Measurements from ENCODE around the gene TM4SF4.

TM4SF4 gene

GRCh38 chr3:149470381-149470780, 4.1 kb upstream of the TM4SF4 start:
- no peak overlapping the region for H3K4me3 ChIP-seq (ENCODE audit: low read depth, low read length)
- no peaks in the 10 kb centered on the region for H3K27me3 ChIP-seq (ENCODE audit: control insufficient read depth, insufficient read depth, low read length)
- H3K36me3 ChIP-seq (ENCODE audit: control insufficient read depth, insufficient read depth, low read length), result no peaks in the 10 kb centered on the region
- H3K9me3 ChIP-seq (ENCODE audit: control insufficient read depth, insufficient read depth, low read depth, low read length), result no peaks in the 10 kb centered on the region
- H3K27ac ChIP-seq (ENCODE audit: low read depth, low read length), result no peak overlapping the region
- peaks cover 15% of the 10 kb centered on the region for H3K4me1 ChIP-seq (ENCODE audit: control insufficient read depth, insufficient read depth, low read length)
- no peak overlapping the region for H3K9ac ChIP-seq (ENCODE audit: low read length)

GRCh38 chr3:149472030-149472797, 2.3 kb upstream of the TM4SF4 start:
- no peaks in the 10 kb centered on the region for H3K27me3 ChIP-seq (ENCODE audit: control insufficient read depth, insufficient read depth, low read length)
- no peak overlapping the region for H3K4me3 ChIP-seq (ENCODE audit: low read depth, low read length)
- no peaks in the 10 kb centered on the region for H3K9me3 ChIP-seq (ENCODE audit: control insufficient read depth, insufficient read depth, low read depth, low read length)
- H3K27ac ChIP-seq (ENCODE audit: low read depth, low read length), result no peak overlapping the region
- no peak overlapping the region for H3K9ac ChIP-seq (ENCODE audit: low read length)
- H3K36me3 ChIP-seq (ENCODE audit: control insufficient read depth, insufficient read depth, low read length), result no peaks in the 10 kb centered on the region
- peaks cover 15% of the 10 kb centered on the region for H3K4me1 ChIP-seq (ENCODE audit: control insufficient read depth, insufficient read depth, low read length)

GRCh38 chr3:149473357-149474249, 894 bp upstream of the TM4SF4 start:
- no peaks in the 10 kb centered on the region for H3K36me3 ChIP-seq (ENCODE audit: control insufficient read depth, insufficient read depth, low read length)
- H3K9ac ChIP-seq (ENCODE audit: low read length), result no peak overlapping the region
- no peaks in the 10 kb centered on the region for H3K27me3 ChIP-seq (ENCODE audit: control insufficient read depth, insufficient read depth, low read length)
- no peak overlapping the region for H3K4me3 ChIP-seq (ENCODE audit: low read depth, low read length)
- no peaks in the 10 kb centered on the region for H3K9me3 ChIP-seq (ENCODE audit: control insufficient read depth, insufficient read depth, low read depth, low read length)
- H3K4me1 ChIP-seq (ENCODE audit: control insufficient read depth, insufficient read depth, low read length), result peaks cover 12% of the 10 kb centered on the region
- no peak overlapping the region for H3K27ac ChIP-seq (ENCODE audit: low read depth, low read length)

- no peak overlapping the region for H3K9ac ChIP-seq (ENCODE audit: low read length)
- no peak overlapping the region for H3K27ac ChIP-seq (ENCODE audit: low read depth, low read length)
- no peaks in the 10 kb centered on the region for H3K27me3 ChIP-seq (ENCODE audit: control insufficient read depth, insufficient read depth, low read length)
- H3K9me3 ChIP-seq (ENCODE audit: control insufficient read depth, insufficient read depth, low read depth, low read length), result no peaks in the 10 kb centered on the region
- peaks cover 14% of the 10 kb centered on the region for H3K4me1 ChIP-seq (ENCODE audit: control insufficient read depth, insufficient read depth, low read length)
- H3K36me3 ChIP-seq (ENCODE audit: control insufficient read depth, insufficient read depth, low read length), result no peaks in the 10 kb centered on the region
- no peak overlapping the region for H3K4me3 ChIP-seq (ENCODE audit: low read depth, low read length)
Observed at GRCh38 chr3:149475451-149476060, 1.1 kb downstream of the TM4SF4 start.

GRCh38 chr3:149476225-149476624, 1.7 kb downstream of the TM4SF4 start:
- no peak overlapping the region for H3K27ac ChIP-seq (ENCODE audit: low read depth, low read length)
- H3K4me1 ChIP-seq (ENCODE audit: control insufficient read depth, insufficient read depth, low read length), result peaks cover 14% of the 10 kb centered on the region
- H3K4me3 ChIP-seq (ENCODE audit: low read depth, low read length), result no peak overlapping the region
- no peak overlapping the region for H3K9ac ChIP-seq (ENCODE audit: low read length)
- no peaks in the 10 kb centered on the region for H3K9me3 ChIP-seq (ENCODE audit: control insufficient read depth, insufficient read depth, low read depth, low read length)
- H3K36me3 ChIP-seq (ENCODE audit: control insufficient read depth, insufficient read depth, low read length), result no peaks in the 10 kb centered on the region
- H3K27me3 ChIP-seq (ENCODE audit: control insufficient read depth, insufficient read depth, low read length), result no peaks in the 10 kb centered on the region

- Histone ChIP-seq H3K9me3 (ENCODE audit: control insufficient read depth, insufficient read depth, low read depth, low read length) (no peaks in the 10 kb centered on the region), H3K36me3 (ENCODE audit: control insufficient read depth, insufficient read depth, low read length) (no peaks in the 10 kb centered on the region), H3K9ac (ENCODE audit: low read length) (no peak overlapping the region), H3K27ac (ENCODE audit: low read depth, low read length) (no peak overlapping the region), H3K27me3 (ENCODE audit: control insufficient read depth, insufficient read depth, low read length) (no peaks in the 10 kb centered on the region), H3K4me1 (ENCODE audit: control insufficient read depth, insufficient read depth, low read length) (peaks cover 7% of the 10 kb centered on the region), H3K4me3 (ENCODE audit: low read depth, low read length) (no peak overlapping the region)
Observed at GRCh38 chr3:149479621-149480325, 5.3 kb downstream of the TM4SF4 start.

- H3K4me1 ChIP-seq (ENCODE audit: control insufficient read depth, insufficient read depth, low read length), result peaks cover 7% of the 10 kb centered on the region
- H3K4me3 ChIP-seq (ENCODE audit: low read depth, low read length), result no peak overlapping the region
- no peaks in the 10 kb centered on the region for H3K9me3 ChIP-seq (ENCODE audit: control insufficient read depth, insufficient read depth, low read depth, low read length)
- H3K27me3 ChIP-seq (ENCODE audit: control insufficient read depth, insufficient read depth, low read length), result no peaks in the 10 kb centered on the region
- H3K36me3 ChIP-seq (ENCODE audit: control insufficient read depth, insufficient read depth, low read length), result no peaks in the 10 kb centered on the region
- H3K9ac ChIP-seq (ENCODE audit: low read length), result no peak overlapping the region
- H3K27ac ChIP-seq (ENCODE audit: low read depth, low read length), result no peak overlapping the region
Observed at GRCh38 chr3:149480326-149481017, 6.0 kb downstream of the TM4SF4 start.

- H3K36me3 ChIP-seq (ENCODE audit: control insufficient read depth, insufficient read depth, low read length), result no peaks in the 10 kb centered on the region
- H3K9ac ChIP-seq (ENCODE audit: low read length), result no peak overlapping the region
- H3K27ac ChIP-seq (ENCODE audit: low read depth, low read length), result no peak overlapping the region
- no peak overlapping the region for H3K4me3 ChIP-seq (ENCODE audit: low read depth, low read length)
- H3K9me3 ChIP-seq (ENCODE audit: control insufficient read depth, insufficient read depth, low read depth, low read length), result no peaks in the 10 kb centered on the region
- no peaks in the 10 kb centered on the region for H3K27me3 ChIP-seq (ENCODE audit: control insufficient read depth, insufficient read depth, low read length)
- peaks cover 7% of the 10 kb centered on the region for H3K4me1 ChIP-seq (ENCODE audit: control insufficient read depth, insufficient read depth, low read length)
Observed at GRCh38 chr3:149481056-149481455, 6.6 kb downstream of the TM4SF4 start.

GRCh38 chr3:149481491-149481890, 7.0 kb downstream of the TM4SF4 start:
- H3K27me3 ChIP-seq (ENCODE audit: control insufficient read depth, insufficient read depth, low read length), result no peaks in the 10 kb centered on the region
- no peaks in the 10 kb centered on the region for H3K9me3 ChIP-seq (ENCODE audit: control insufficient read depth, insufficient read depth, low read depth, low read length)
- H3K36me3 ChIP-seq (ENCODE audit: control insufficient read depth, insufficient read depth, low read length), result no peaks in the 10 kb centered on the region
- H3K4me1 ChIP-seq (ENCODE audit: control insufficient read depth, insufficient read depth, low read length), result peaks cover 7% of the 10 kb centered on the region
- no peak overlapping the region for H3K27ac ChIP-seq (ENCODE audit: low read depth, low read length)
- H3K4me3 ChIP-seq (ENCODE audit: low read depth, low read length), result no peak overlapping the region
- H3K9ac ChIP-seq (ENCODE audit: low read length), result no peak overlapping the region

- H3K4me1 ChIP-seq (ENCODE audit: control insufficient read depth, insufficient read depth, low read length), result no peaks in the 10 kb centered on the region
- no peak overlapping the region for H3K4me3 ChIP-seq (ENCODE audit: low read depth, low read length)
- no peak overlapping the region for H3K27ac ChIP-seq (ENCODE audit: low read depth, low read length)
- no peaks in the 10 kb centered on the region for H3K27me3 ChIP-seq (ENCODE audit: control insufficient read depth, insufficient read depth, low read length)
- no peaks in the 10 kb centered on the region; the same call in 1 of the 2 replicates for H3K9me3 ChIP-seq (ENCODE audit: control insufficient read depth, insufficient read depth, low read depth, low read length)
- no peak overlapping the region for H3K9ac ChIP-seq (ENCODE audit: low read length)
- no peaks in the 10 kb centered on the region for H3K36me3 ChIP-seq (ENCODE audit: control insufficient read depth, insufficient read depth, low read length)
Observed at GRCh38 chr3:149486726-149487125, 12.2 kb downstream of the TM4SF4 start.
